GM11168 (cell line): ENCODE measurements around the gene SART1.

Experiments used
- in situ Hi-C: fragments of 300-500 bp; cut with MboI; formaldehyde crosslinking; loops from one replicate; pipeline ENCODE4 v1.12.0; 2022; ENCODE audit warnings: low sequenced_read_pairs; ENCODE audit not compliant: unreplicated experiment

The SART1 gene

GRCh38 chr11:65961267-65962140 lies at the start of gene SART1:
TSS of gene SART1 (plus strand) at chr11:65961734. CDS start at chr11:65961781, 47 bp downstream.
- in situ Hi-C loops = no loop called here

GRCh38 chr11:65912845-65913244 lies 48.7 kb upstream of the SART1 start:
- in situ Hi-C loops = no loop called here

GRCh38 chr11:65915101-65915820 lies 46.3 kb upstream of the SART1 start:
- in situ Hi-C loops = no loop called here

- in situ Hi-C loops = no loop called here
Measured at GRCh38 chr11:65915821-65916251, 45.7 kb upstream of the SART1 start.

- in situ Hi-C loops = no loop called here
Measured at GRCh38 chr11:65916391-65916790, 45.1 kb upstream of the SART1 start.

- in situ Hi-C loops = no loop called here
Measured at GRCh38 chr11:65917077-65917433, 44.5 kb upstream of the SART1 start.

- in situ Hi-C loops = no loop called here
Measured at GRCh38 chr11:65917434-65918210, 43.9 kb upstream of the SART1 start.

- in situ Hi-C loops = no loop called here
Measured at GRCh38 chr11:65918211-65919140, 43.1 kb upstream of the SART1 start, which contains the start of gene C11orf68. TSS of gene C11orf68 (minus strand) at chr11:65919062. CDS start at chr11:65919031, 31 bp downstream.

- in situ Hi-C loops = no loop called here
Measured at GRCh38 chr11:65919141-65919572, 42.4 kb upstream of the SART1 start, which contains the start of gene DRAP1. TSS of gene DRAP1 (plus strand) at chr11:65919426. CDS start at chr11:65919502, 76 bp downstream.

GRCh38 chr11:65919573-65920371 lies 41.8 kb upstream of the SART1 start:
- in situ Hi-C loops = no loop called here

- in situ Hi-C loops = no loop called here
Measured at GRCh38 chr11:65920372-65920802, 41.1 kb upstream of the SART1 start.

- in situ Hi-C loops = no loop called here
Measured at GRCh38 chr11:65921033-65921555, 40.4 kb upstream of the SART1 start.

- in situ Hi-C loops = no loop called here
Measured at GRCh38 chr11:65921876-65922275, 39.7 kb upstream of the SART1 start.

GRCh38 chr11:65922565-65922964 lies 39.0 kb upstream of the SART1 start:
- in situ Hi-C loops = no loop called here

GRCh38 chr11:65925397-65925796 lies 36.1 kb upstream of the SART1 start:
- in situ Hi-C loops = no loop called here

GRCh38 chr11:65927904-65928397 lies 33.6 kb upstream of the SART1 start:
- in situ Hi-C loops = no loop called here

- in situ Hi-C loops = no loop called here
Measured at GRCh38 chr11:65928667-65929066, 32.9 kb upstream of the SART1 start.
